GM23338 (cell line): ENCODE results near the gene SCFD1. TPM values are rescaled to one million over a fixed set of nuclear protein-coding genes. Genes with fewer than 3 reads are reported as not detected.

Experiments used
- ATAC-seq: fragments of 200-7000 bp; cut with Tn5 transposase; 3 replicates; pipeline ENCODE4 v1.9.1; 2020
- DNase-seq: peaks from one replicate; pipeline ENCODE4 v3.0.0-alpha.2; 2015; ENCODE audit warnings: low spot score
- H2AFZ ChIP-seq: fragments of 200-600 bp; sonication (generic); 2 replicates; pipeline ENCODE4 v1.8.0; 2016; ENCODE audit warnings: antibody characterized with exemption, mild to moderate bottlenecking, moderate library complexity
- H3F3A ChIP-seq: fragments of 200-600 bp; sonication (generic); replicated peaks from 2 replicates; pipeline ENCODE4 v1.8.0; 2017; ENCODE audit warnings: antibody characterized with exemption, mixed run types, low read depth
- H3K27ac ChIP-seq: fragments of 200-600 bp; sonication (generic); 2 replicates; pipeline ENCODE4 v1.6.1; 2016; ENCODE audit warnings: low read depth
- H3K27me3 ChIP-seq: fragments of 200-600 bp; sonication (generic); 2 replicates; pipeline ENCODE4 v1.8.0; 2016; ENCODE audit warnings: mild to moderate bottlenecking, mixed run types, moderate library complexity; ENCODE audit not compliant: insufficient read depth
- H3K36me3 ChIP-seq: fragments of 200-600 bp; sonication (generic); 2 replicates; pipeline ENCODE4 v1.8.0; 2016; ENCODE audit warnings: mild to moderate bottlenecking; ENCODE audit not compliant: insufficient read depth
- H3K4me1 ChIP-seq: fragments of 200-600 bp; sonication (generic); 2 replicates; pipeline ENCODE4 v1.8.0; 2016; ENCODE audit warnings: mild to moderate bottlenecking, moderate library complexity; ENCODE audit not compliant: insufficient read depth
- H3K4me2 ChIP-seq: fragments of 200-600 bp; sonication (generic); 2 replicates; pipeline ENCODE4 v1.7.1; 2017; ENCODE audit warnings: mixed run types
- H3K4me3 ChIP-seq: fragments of 200-600 bp; sonication (generic); 2 replicates; pipeline ENCODE4 v1.6.1; 2016; ENCODE audit warnings: mixed run types
- H3K79me2 ChIP-seq: fragments of 200-600 bp; sonication (generic); replicated peaks from 2 replicates; pipeline ENCODE4 v1.8.0; 2017; ENCODE audit warnings: mild to moderate bottlenecking; ENCODE audit not compliant: insufficient read depth
- H3K9me2 ChIP-seq: fragments of 200-600 bp; sonication (generic); 2 replicates; pipeline ENCODE4 v1.8.0; 2017; ENCODE audit not compliant: insufficient read depth
- H4K20me1 ChIP-seq: fragments of 200-600 bp; sonication (generic); replicated peaks from 2 replicates; pipeline ENCODE4 v1.8.0; 2017; ENCODE audit warnings: mild to moderate bottlenecking; ENCODE audit not compliant: insufficient read depth
- H3K27ac Mint-ChIP-seq: 2 replicates; pipeline ENCODE4 v1.8.0; 2020; ENCODE audit warnings: inconsistent platforms, mild to moderate bottlenecking, moderate library complexity, mixed read lengths
- H3K27me3 Mint-ChIP-seq: 3 replicates; pipeline ENCODE4 v1.8.0; 2022; ENCODE audit warnings: low read depth, mild to moderate bottlenecking, moderate library complexity, mixed read lengths, inconsistent platforms; ENCODE audit not compliant: insufficient read depth, poor library complexity
- H3K36me3 Mint-ChIP-seq: 3 replicates; pipeline ENCODE4 v1.8.0; 2021; ENCODE audit warnings: low read depth, mild to moderate bottlenecking, inconsistent platforms, moderate library complexity, mixed read lengths
- H3K4me1 Mint-ChIP-seq: 3 replicates; pipeline ENCODE4 v1.8.0; 2020; ENCODE audit warnings: mild to moderate bottlenecking, inconsistent platforms, mixed read lengths
- H3K4me3 Mint-ChIP-seq: 3 replicates; pipeline ENCODE4 v1.8.0; 2021; ENCODE audit warnings: moderate library complexity, mild to moderate bottlenecking, inconsistent platforms, mixed read lengths
- H3K9me3 Mint-ChIP-seq: 3 replicates; pipeline ENCODE4 v1.8.0; 2020; ENCODE audit warnings: moderate library complexity, mild to moderate bottlenecking, inconsistent platforms, mixed read lengths
- CTCF ChIP-seq, 2 experiments: fragments of 200-600 bp in 1 of 2; sonication (generic) in 1 of 2; conservative IDR thresholded peaks; 2 replicates each; pipeline versions ENCODE4 v1.5.1 to v1.6.1; 2016 to 2017; ENCODE audit warnings: antibody characterized with exemption in 2 of 2, low read depth in 2 of 2, mild to moderate bottlenecking in 2 of 2, moderate library complexity in 1 of 2
- EZH2 ChIP-seq: fragments of 200-600 bp; sonication (generic); IDR thresholded peaks from one replicate; pipeline ENCODE4 v1.8.0; 2017; ENCODE audit warnings: antibody characterized with exemption, mild to moderate bottlenecking, low read depth; ENCODE audit not compliant: unreplicated experiment
- JUNB ChIP-seq: IDR thresholded peaks from one replicate; pipeline ENCODE4 v1.6.1; 2016; ENCODE audit warnings: antibody characterized with exemption; ENCODE audit not compliant: unreplicated experiment
- POLR2AphosphoS5 ChIP-seq: IDR thresholded peaks from 2 replicates; pipeline ENCODE4 v1.6.1; 2016; ENCODE audit warnings: antibody characterized with exemption, low read depth
- REST ChIP-seq: IDR thresholded peaks from one replicate; pipeline ENCODE4 v1.6.1; 2018; ENCODE audit warnings: antibody characterized with exemption; ENCODE audit not compliant: unreplicated experiment
- ZNF114 ChIP-seq: fragments of 250-450 bp; sonication (Bioruptor Pico); IDR thresholded peaks from 2 replicates; pipeline ENCODE4 v1.5.0; 2020; ENCODE audit warnings: mild to moderate bottlenecking, moderate library complexity
- ZNF331 ChIP-seq: fragments of 250-450 bp; sonication (Bioruptor Pico); IDR thresholded peaks from 2 replicates; pipeline ENCODE4 v1.5.0; 2020; ENCODE audit warnings: low read depth, mild to moderate bottlenecking, moderate library complexity
- ZNF462 ChIP-seq: fragments of 250-450 bp; sonication (Bioruptor Pico); IDR thresholded peaks from 2 replicates; pipeline ENCODE4 v1.5.0; 2020; ENCODE audit warnings: mild to moderate bottlenecking, moderate library complexity
- long read RNA-seq: library from polyadenylated mRNA; unstranded; transcript quantifications from one replicate; pipeline ENCODE4 v2.0.0, GENCODE V29; 2020; ENCODE audit not compliant: unreplicated experiment
- polyA plus RNA-seq: library from polyadenylated mRNA; unstranded; fragments of >200 nt; fragmentation: Nextera tagmentation; extraction: Ambion mirVana; gene quantifications from 2 replicates; pipeline ENCODE4 v1.2.1, GENCODE V29; 2016
- total RNA-seq: library from RNA; depleted of rRNA; stranded (reverse); fragments of >200 nt; shearing (Covaris generic); gene quantifications from 2 replicates; pipeline ENCODE4 v1.2.3, GENCODE V29; 2014; rRNA removed
- TF ChIP-seq, protein P1 (sequence below): IDR thresholded peaks from 2 replicates; pipeline ENCODE4 v1.6.1; 2016; ENCODE audit warnings: antibody characterized with exemption

Gene SCFD1, protein sequence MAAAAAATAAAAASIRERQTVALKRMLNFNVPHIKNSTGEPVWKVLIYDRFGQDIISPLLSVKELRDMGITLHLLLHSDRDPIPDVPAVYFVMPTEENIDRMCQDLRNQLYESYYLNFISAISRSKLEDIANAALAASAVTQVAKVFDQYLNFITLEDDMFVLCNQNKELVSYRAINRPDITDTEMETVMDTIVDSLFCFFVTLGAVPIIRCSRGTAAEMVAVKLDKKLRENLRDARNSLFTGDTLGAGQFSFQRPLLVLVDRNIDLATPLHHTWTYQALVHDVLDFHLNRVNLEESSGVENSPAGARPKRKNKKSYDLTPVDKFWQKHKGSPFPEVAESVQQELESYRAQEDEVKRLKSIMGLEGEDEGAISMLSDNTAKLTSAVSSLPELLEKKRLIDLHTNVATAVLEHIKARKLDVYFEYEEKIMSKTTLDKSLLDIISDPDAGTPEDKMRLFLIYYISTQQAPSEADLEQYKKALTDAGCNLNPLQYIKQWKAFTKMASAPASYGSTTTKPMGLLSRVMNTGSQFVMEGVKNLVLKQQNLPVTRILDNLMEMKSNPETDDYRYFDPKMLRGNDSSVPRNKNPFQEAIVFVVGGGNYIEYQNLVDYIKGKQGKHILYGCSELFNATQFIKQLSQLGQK
- total RNA-seq: 77.6 and 80.2 TPM in 2 replicates
- polyA plus RNA-seq: 99.2 and 110 TPM in 2 replicates
- long read RNA-seq, transcript SCFD1-203 (25 exons, 2,359 nt): major isoform, 22 of 37 reads
- long read RNA-seq, partial matches to known transcripts: 6 of 37 reads
- long read RNA-seq, other reads (novel, unspliced or antisense): 6 of 37 reads

DNA sequence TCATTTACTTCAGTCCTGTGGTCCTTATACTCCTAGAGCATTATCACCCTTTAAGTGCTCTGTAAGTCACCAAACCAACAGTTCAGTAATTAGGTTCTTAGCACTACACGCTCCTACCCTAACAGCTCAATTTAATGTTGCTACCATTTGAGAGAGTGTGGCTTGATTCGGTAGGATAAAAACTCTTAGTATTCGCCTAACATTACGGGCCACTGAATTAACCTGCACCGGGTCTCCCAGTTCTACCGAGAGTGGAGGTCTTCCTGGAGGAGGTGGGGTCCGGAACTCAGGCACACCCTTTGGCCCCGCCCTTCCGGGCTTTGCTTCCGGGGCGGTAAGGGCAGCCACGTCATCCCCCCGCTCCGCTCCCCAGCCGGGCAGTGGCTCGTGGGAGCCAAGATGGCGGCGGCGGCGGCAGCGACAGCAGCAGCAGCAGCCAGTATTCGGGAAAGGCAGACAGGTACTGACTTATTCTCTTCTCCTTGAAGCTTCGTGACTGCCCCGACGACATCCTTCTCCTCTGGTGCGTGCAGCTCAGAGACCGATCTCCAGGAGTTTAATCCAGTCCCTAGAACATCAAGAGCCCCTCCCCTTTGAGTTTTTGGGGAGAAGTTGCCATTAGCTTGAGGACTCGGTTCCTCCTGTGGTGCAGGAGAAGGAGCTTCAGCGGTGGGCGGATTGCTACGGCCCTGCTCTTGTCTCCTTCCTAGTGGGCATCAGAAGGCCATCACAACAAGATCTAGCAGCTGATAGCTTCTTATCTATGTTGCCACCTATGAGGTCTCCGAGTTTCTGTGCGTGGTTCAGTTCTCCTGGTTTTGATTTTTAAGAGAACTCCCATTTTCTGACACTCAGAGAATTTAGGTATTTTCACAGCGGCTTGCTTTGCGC lies at the start of gene SCFD1:
Gene SCFD1 (plus strand): TSS at position 380 of the 891 bp plus-strand sequence. CDS start 20 bp downstream, at position 400.
- peak within 1 kb of the TSS; percentile 19; the same call in 1 of the 2 replicates for H2AFZ ChIP-seq
- H3K9me2 ChIP-seq: no peaks in the 10 kb centered on the region
- no peaks in the 10 kb centered on the region for H3K27me3 ChIP-seq
- peak within 1 kb of the TSS; percentile 76 for H3K4me2 ChIP-seq
- H3K27ac Mint-ChIP-seq: peak within 1 kb of the TSS; percentile 98
- H3K36me3 ChIP-seq: no peaks in the 10 kb centered on the region; the same call in 1 of the 2 replicates
- ATAC-seq (peak; percentile 98), DNase-seq (peak; percentile 98)
- peak within 1 kb of the TSS; percentile 95 for H3K27ac ChIP-seq
- peaks cover 7% of the 10 kb centered on the region for H3K27me3 Mint-ChIP-seq
- no peaks in the 10 kb centered on the region for H3K9me3 Mint-ChIP-seq
- peak within 1 kb of the TSS; percentile 75 for H3K4me3 ChIP-seq
- peaks cover 48% of the 10 kb centered on the region for H3K79me2 ChIP-seq
- H3K4me1 ChIP-seq: no peaks in the 10 kb centered on the region
- peak within 1 kb of the TSS; percentile 94 for H3K4me3 Mint-ChIP-seq
- peaks cover 3% of the 10 kb centered on the region; the same call in 1 of the 3 replicates for H3K36me3 Mint-ChIP-seq
- H3F3A ChIP-seq: peaks cover 4% of the 10 kb centered on the region; the same call in 1 of the 2 replicates
- H3K4me1 Mint-ChIP-seq: peaks cover 9% of the 10 kb centered on the region
- H4K20me1 ChIP-seq: peaks cover 9% of the 10 kb centered on the region; the same call in 1 of the 2 replicates
- TF ChIP-seq POLR2AphosphoS5 (peak; percentile 97), REST (no peak), ZNF114 (CRISPR knock-in tag) (no peak), EZH2 (no peak), CTCF (conservative IDR thresholded peaks at IDR 0.05; ENCODE audit: low read depth in 2 of 2) (no peak), JUNB (no peak), ZNF331 (no peak), ZNF462 (CRISPR knock-in tag) (no peak)
- TF ChIP-seq, protein P1, sequence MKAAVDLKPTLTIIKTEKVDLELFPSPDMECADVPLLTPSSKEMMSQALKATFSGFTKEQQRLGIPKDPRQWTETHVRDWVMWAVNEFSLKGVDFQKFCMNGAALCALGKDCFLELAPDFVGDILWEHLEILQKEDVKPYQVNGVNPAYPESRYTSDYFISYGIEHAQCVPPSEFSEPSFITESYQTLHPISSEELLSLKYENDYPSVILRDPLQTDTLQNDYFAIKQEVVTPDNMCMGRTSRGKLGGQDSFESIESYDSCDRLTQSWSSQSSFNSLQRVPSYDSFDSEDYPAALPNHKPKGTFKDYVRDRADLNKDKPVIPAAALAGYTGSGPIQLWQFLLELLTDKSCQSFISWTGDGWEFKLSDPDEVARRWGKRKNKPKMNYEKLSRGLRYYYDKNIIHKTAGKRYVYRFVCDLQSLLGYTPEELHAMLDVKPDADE: peak; percentile 21; the same call in 1 of the 2 replicates
